Mesothelial cell of epicardium (in vitro differentiated cells): Measurements from ENCODE around the gene ETS1. TPM values are rescaled to one million over a fixed set of nuclear protein-coding genes. Genes with fewer than 3 reads are reported as not detected.

Experiments
- DNase-seq, 2 experiments: peaks; one replicate each; pipeline ENCODE4 v3.0.0; 2021; ENCODE audit warnings: low spot score in 2 of 2; ENCODE audit not compliant: unreplicated experiment in 2 of 2
- H3K27ac Mint-ChIP-seq: 2 replicates; pipeline ENCODE4 v1.8.0; 2021; ENCODE audit warnings: mixed read lengths
- H3K27me3 Mint-ChIP-seq: 2 replicates; pipeline ENCODE4 v1.8.0; 2021; ENCODE audit warnings: low read depth, mixed read lengths
- H3K36me3 Mint-ChIP-seq: 2 replicates; pipeline ENCODE4 v1.8.0; 2021; ENCODE audit warnings: mixed read lengths
- H3K4me1 Mint-ChIP-seq: 2 replicates; pipeline ENCODE4 v1.8.0; 2021; ENCODE audit warnings: mixed read lengths
- H3K4me3 Mint-ChIP-seq: 2 replicates; pipeline ENCODE4 v1.8.0; 2021; ENCODE audit warnings: mild to moderate bottlenecking, moderate library complexity, mixed read lengths
- H3K9me3 Mint-ChIP-seq: 2 replicates; pipeline ENCODE4 v1.8.0; 2021; ENCODE audit warnings: mixed read lengths
- CTCF ChIP-seq: fragments of 200-600 bp; sonication (generic); IDR thresholded peaks from one replicate; pipeline ENCODE4 v1.5.0; 2021; ENCODE audit warnings: antibody characterized with exemption; ENCODE audit not compliant: unreplicated experiment
- total RNA-seq: library from RNA; stranded (reverse); gene quantifications from 3 replicates; pipeline ENCODE4 v1.2.1, GENCODE V29; 2021

The ETS1 gene
- total RNA-seq, 1 donor from 2014 or later = 29.7 TPM

- Mint-ChIP-seq H3K4me3 (no peak overlapping the region), H3K27me3 (peaks cover 4% of the 10 kb centered on the region), H3K36me3 (no peaks in the 10 kb centered on the region), H3K27ac (peak overlapping the region; percentile 44), H3K9me3 (no peaks in the 10 kb centered on the region), H3K4me1 (peaks cover 53% of the 10 kb centered on the region)
- no peak for DNase-seq
- no peak for TF ChIP-seq CTCF
Measured at GRCh38 chr11:128417607-128418324, 169.6 kb downstream of the ETS1 start.

- TF ChIP-seq CTCF = no peak
- Mint-ChIP-seq H3K36me3 (no peaks in the 10 kb centered on the region), H3K4me1 (peaks cover 51% of the 10 kb centered on the region), H3K27ac (no peak overlapping the region), H3K27me3 (peaks cover 6% of the 10 kb centered on the region), H3K9me3 (no peaks in the 10 kb centered on the region), H3K4me3 (no peak overlapping the region)
- no peak for DNase-seq
Measured at GRCh38 chr11:128416976-128417375, 170.4 kb downstream of the ETS1 start.

GRCh38 chr11:128415539-128415938, 171.8 kb downstream of the ETS1 start:
- no peak for DNase-seq
- Mint-ChIP-seq H3K36me3 (no peaks in the 10 kb centered on the region), H3K27me3 (peaks cover 8% of the 10 kb centered on the region), H3K9me3 (no peaks in the 10 kb centered on the region), H3K4me3 (no peak overlapping the region), H3K4me1 (peaks cover 36% of the 10 kb centered on the region), H3K27ac (no peak overlapping the region)
- TF ChIP-seq CTCF = no peak

- Mint-ChIP-seq H3K4me3 (no peak overlapping the region), H3K27me3 (peaks cover 14% of the 10 kb centered on the region)
Measured at GRCh38 chr11:128412847-128413791, 174.2 kb downstream of the ETS1 start.

GRCh38 chr11:128411812-128412211, 175.5 kb downstream of the ETS1 start:
- Mint-ChIP-seq H3K9me3 (no peaks in the 10 kb centered on the region), H3K36me3 (no peaks in the 10 kb centered on the region), H3K27me3 (peaks cover 14% of the 10 kb centered on the region), H3K27ac (no peak overlapping the region), H3K4me3 (no peak overlapping the region), H3K4me1 (peaks cover 31% of the 10 kb centered on the region)
- no peak for DNase-seq
- TF ChIP-seq CTCF = no peak

More at GRCh38 chr11:128412847-128413791, 174.2 kb downstream of the ETS1 start:
- Mint-ChIP-seq H3K4me1 (peaks cover 31% of the 10 kb centered on the region), H3K9me3 (no peaks in the 10 kb centered on the region), H3K27ac (no peak overlapping the region), H3K36me3 (no peaks in the 10 kb centered on the region)
- no peak for DNase-seq
- TF ChIP-seq CTCF = no peak
